Body of pancreas (tissue), 4 donors: ENCODE data around the gene TDP2.

Source experiments
- POLR2A ChIP-seq, 3 donors: fragments of 450-650 bp; IDR thresholded peaks; one replicate each; pipeline ENCODE4 v1.6.1; 2016; ENCODE audit warnings: antibody characterized with exemption in 3 of 3, mild to moderate bottlenecking in 2 of 3
- TF ChIP-seq, protein P1 (sequence below), 7 experiments: fragments of 450-650 bp in 4 of 7; fragments of 200-600 bp in 3 of 7; sonication (generic) in 3 of 7; IDR thresholded peaks; one replicate each; pipeline ENCODE4 v1.5.1; 2016 to 2019; ENCODE audit warnings: antibody characterized with exemption in 7 of 7

DNA sequence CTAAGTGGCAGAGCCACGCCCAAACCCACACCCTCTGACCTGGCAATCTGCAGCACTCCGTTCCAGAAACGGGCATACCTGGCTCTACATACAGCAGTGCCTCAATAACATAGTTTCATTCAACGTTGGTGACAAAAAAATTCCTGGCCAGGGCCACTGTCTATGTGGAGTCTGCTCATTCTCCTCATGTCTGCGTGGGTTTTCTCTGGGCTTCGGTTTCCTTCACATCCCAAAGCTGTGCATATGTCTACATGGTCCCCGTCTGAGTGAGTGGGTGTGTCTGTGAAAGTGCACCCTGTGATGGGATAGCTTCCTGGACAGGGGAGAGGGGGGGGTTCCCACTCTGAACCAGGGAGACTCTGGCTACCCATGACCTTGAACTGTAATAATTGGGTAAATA is 22.8 kb downstream of the TDP2 start:
- TF ChIP-seq, protein P1, sequence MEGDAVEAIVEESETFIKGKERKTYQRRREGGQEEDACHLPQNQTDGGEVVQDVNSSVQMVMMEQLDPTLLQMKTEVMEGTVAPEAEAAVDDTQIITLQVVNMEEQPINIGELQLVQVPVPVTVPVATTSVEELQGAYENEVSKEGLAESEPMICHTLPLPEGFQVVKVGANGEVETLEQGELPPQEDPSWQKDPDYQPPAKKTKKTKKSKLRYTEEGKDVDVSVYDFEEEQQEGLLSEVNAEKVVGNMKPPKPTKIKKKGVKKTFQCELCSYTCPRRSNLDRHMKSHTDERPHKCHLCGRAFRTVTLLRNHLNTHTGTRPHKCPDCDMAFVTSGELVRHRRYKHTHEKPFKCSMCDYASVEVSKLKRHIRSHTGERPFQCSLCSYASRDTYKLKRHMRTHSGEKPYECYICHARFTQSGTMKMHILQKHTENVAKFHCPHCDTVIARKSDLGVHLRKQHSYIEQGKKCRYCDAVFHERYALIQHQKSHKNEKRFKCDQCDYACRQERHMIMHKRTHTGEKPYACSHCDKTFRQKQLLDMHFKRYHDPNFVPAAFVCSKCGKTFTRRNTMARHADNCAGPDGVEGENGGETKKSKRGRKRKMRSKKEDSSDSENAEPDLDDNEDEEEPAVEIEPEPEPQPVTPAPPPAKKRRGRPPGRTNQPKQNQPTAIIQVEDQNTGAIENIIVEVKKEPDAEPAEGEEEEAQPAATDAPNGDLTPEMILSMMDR (IDR thresholded peaks at IDR 0.05): no peak
- TF ChIP-seq POLR2A (IDR thresholded peaks at IDR 0.05): no peak
